Liver (tissue), 9 donors: ENCODE measurements around the gene ARHGAP8. TPM values are rescaled to one million over a fixed set of nuclear protein-coding genes. Genes with fewer than 3 reads are reported as not detected.

Experiments used
- DNase-seq: peaks from one replicate; pipeline ENCODE4 v3.0.0-alpha.2; 2017; ENCODE audit warnings: low spot score
- H3K27ac ChIP-seq, 2 donors: one replicate each; pipeline ENCODE4 v1.7.0; 2013; ENCODE audit warnings: inconsistent platforms in 2 of 2, low read length in 2 of 2, control low read depth in 1 of 2, low read depth in 1 of 2, mild to moderate bottlenecking in 1 of 2
- H3K27me3 ChIP-seq, 4 donors: one replicate each; pipeline versions ENCODE4 v1.6.1 to v1.7.0; 2013; ENCODE audit warnings: low read length in 3 of 4, inconsistent platforms in 1 of 4, mild to moderate bottlenecking in 1 of 4, moderate library complexity in 1 of 4; ENCODE audit not compliant: control insufficient read depth in 4 of 4, insufficient read depth in 4 of 4
- H3K36me3 ChIP-seq, 4 donors: one replicate each; pipeline versions ENCODE4 v1.6.1 to v1.7.0; 2013; ENCODE audit warnings: low read length in 3 of 4, mild to moderate bottlenecking in 3 of 4, low read depth in 1 of 4, moderate library complexity in 1 of 4; ENCODE audit not compliant: control insufficient read depth in 4 of 4, insufficient read depth in 3 of 4
- H3K4me1 ChIP-seq, 4 donors: one replicate each; pipeline versions ENCODE4 v1.6.1 to v1.7.0; 2013; ENCODE audit warnings: low read length in 3 of 4, mild to moderate bottlenecking in 3 of 4, moderate library complexity in 1 of 4; ENCODE audit not compliant: control insufficient read depth in 4 of 4, insufficient read depth in 4 of 4
- H3K4me3 ChIP-seq, 3 donors: one replicate each; pipeline versions ENCODE4 v1.6.1 to v1.7.0; 2013; ENCODE audit warnings: low read length in 3 of 3, control low read depth in 1 of 3, low read depth in 1 of 3, mild to moderate bottlenecking in 1 of 3
- H3K9ac ChIP-seq, 2 donors: one replicate each; pipeline ENCODE4 v1.7.0; 2013; ENCODE audit warnings: low read length in 2 of 2, mild to moderate bottlenecking in 2 of 2, moderate library complexity in 2 of 2, control low read depth in 1 of 2, low read depth in 1 of 2
- H3K9me3 ChIP-seq, 4 donors: one replicate each; pipeline versions ENCODE4 v1.6.1 to v1.7.0; 2013; ENCODE audit warnings: low read length in 3 of 4; ENCODE audit not compliant: control insufficient read depth in 4 of 4
- CTCF ChIP-seq: fragments of 150-350 bp; IDR thresholded peaks from 2 replicates; pipeline ENCODE4 v1.5.1; 2017; ENCODE audit warnings: improper control_type of control experiment, low read depth, low read length; ENCODE audit not compliant: missing input control
- EGR1 ChIP-seq, 2 donors: IDR thresholded peaks; 2 replicates each; pipeline ENCODE4 v1.6.1; 2016 to 2018; ENCODE audit warnings: antibody characterized with exemption in 2 of 2, low read depth in 2 of 2
- FOXA1 ChIP-seq: IDR thresholded peaks from 2 replicates; pipeline ENCODE4 v1.6.1; 2016; ENCODE audit warnings: antibody characterized with exemption
- FOXA2 ChIP-seq: IDR thresholded peaks from 2 replicates; pipeline ENCODE4 v1.6.1; 2016; ENCODE audit warnings: antibody characterized with exemption
- GABPA ChIP-seq, 2 donors: IDR thresholded peaks in 1 of 2; conservative IDR thresholded peaks in 1 of 2; 2 replicates each; pipeline ENCODE4 v1.6.1; 2016; ENCODE audit warnings: antibody characterized with exemption in 2 of 2, mild to moderate bottlenecking in 1 of 2, moderate library complexity in 1 of 2
- HNF4G ChIP-seq: IDR thresholded peaks from 2 replicates; pipeline ENCODE4 v1.6.1; 2016; ENCODE audit warnings: antibody characterized with exemption
- JUND ChIP-seq, 2 donors: IDR thresholded peaks; 2 replicates each; pipeline ENCODE4 v1.6.1; 2016; ENCODE audit warnings: antibody characterized with exemption in 2 of 2
- RAD21 ChIP-seq, 2 donors: IDR thresholded peaks; 2 replicates each; pipeline ENCODE4 v1.6.1; 2016; ENCODE audit warnings: antibody characterized with exemption in 2 of 2, mild to moderate bottlenecking in 2 of 2
- RXRA ChIP-seq, 2 donors: IDR thresholded peaks; 2 replicates each; pipeline ENCODE4 v1.6.1; 2017 to 2018; ENCODE audit warnings: antibody characterized with exemption in 2 of 2, mild to moderate bottlenecking in 1 of 2
- SP1 ChIP-seq: IDR thresholded peaks from 2 replicates; pipeline ENCODE4 v1.6.1; 2018; ENCODE audit warnings: antibody characterized with exemption, mild to moderate bottlenecking
- YY1 ChIP-seq: IDR thresholded peaks from 2 replicates; pipeline ENCODE4 v1.6.1; 2016; ENCODE audit warnings: antibody characterized with exemption, mild to moderate bottlenecking
- WGBS: extraction: QIAGEN DNeasy Blood & Tissue Kit; methylation state at CpG from one replicate; pipeline ENCODE4 v1.1.7; 2013; 5-methylcytosine and 5-hydroxymethylcytosine counted together
- polyA plus RNA-seq, 2 donors: library from polyadenylated mRNA; stranded (reverse) in 1 of 2; unstranded in 1 of 2; fragments of 200-250 nt in 1 of 2; fragments of >200 nt in 1 of 2; fragmentation: Nextera tagmentation in 1 of 2; extraction: Ambion mirVana in 1 of 2; gene quantifications; one replicate each; pipeline versions ENCODE4 v1.2.1 to v1.2.3, GENCODE V29; 2013 to 2015
- total RNA-seq, 2 donors: library from RNA; depleted of rRNA; stranded (reverse); fragments of >200 nt; gene quantifications; one replicate each; pipeline ENCODE4 v1.2.3, GENCODE V29; 2014
- TF ChIP-seq, protein P1 (sequence below): IDR thresholded peaks from 2 replicates; pipeline ENCODE4 v1.6.1; 2016; ENCODE audit warnings: antibody characterized with exemption
- TF ChIP-seq, protein P2 (sequence below): IDR thresholded peaks from 2 replicates; pipeline ENCODE4 v1.6.1; 2016; ENCODE audit warnings: antibody characterized with exemption, mild to moderate bottlenecking
- TF ChIP-seq, protein P3 (sequence below): IDR thresholded peaks from 2 replicates; pipeline ENCODE4 v1.6.1; 2016; ENCODE audit warnings: antibody characterized with exemption
- donor health status: healthy.
- donor health status: healthy.
- donor health status: healthy.
- donor health status: healthy.
- donor health status: healthy.

ARHGAP8 gene
- total and polyA plus RNA-seq, 4 donors = 0.58 to 1.8 (median 1.1) TPM

DNA sequence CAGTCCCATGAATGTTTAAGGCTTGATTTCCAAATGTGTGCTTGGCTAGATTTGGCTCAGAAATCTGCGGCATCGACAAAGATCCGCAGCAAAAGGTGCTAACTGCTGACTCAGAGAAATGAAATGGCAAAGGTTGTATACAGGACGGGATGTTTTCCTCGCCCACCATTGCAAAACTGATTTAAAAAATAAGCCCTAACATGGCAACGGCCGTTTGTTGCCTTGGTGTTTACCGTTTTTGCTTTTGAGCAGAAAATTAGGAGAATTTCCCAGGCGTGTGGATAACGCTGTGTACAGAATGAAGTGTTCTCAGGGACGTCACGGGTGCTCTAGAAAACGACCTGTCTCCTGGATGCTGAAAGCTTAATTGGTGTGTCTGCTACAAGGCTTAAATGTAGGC is 70.2 kb downstream of the ARHGAP8 start:
- Histone ChIP-seq H3K4me3 (no peak overlapping the region), H3K36me3 (no peaks in the 10 kb centered on the region), H3K9me3 (no peaks in the 10 kb centered on the region), H3K27me3 (no peaks in the 10 kb centered on the region), H3K27ac (no peak overlapping the region), H3K4me1 (peaks cover 0 to 3% (median under 1%) of the 10 kb centered on the region in 4 donors), H3K9ac (no peak overlapping the region)
- TF ChIP-seq CTCF (no peak), GABPA (IDR thresholded peaks at IDR 0.05 in 1 of 2, conservative IDR thresholded peaks at IDR 0.05 in 1 of 2) (no peak), JUND (IDR thresholded peaks at IDR 0.05) (no peak), YY1 (no peak), FOXA2 (no peak), EGR1 (IDR thresholded peaks at IDR 0.05; ENCODE audit: low read depth in 2 of 2) (no peak), RAD21 (IDR thresholded peaks at IDR 0.05) (no peak), RXRA (IDR thresholded peaks at IDR 0.05) (no peak), HNF4G (no peak), SP1 (no peak)
- TF ChIP-seq, protein P1, sequence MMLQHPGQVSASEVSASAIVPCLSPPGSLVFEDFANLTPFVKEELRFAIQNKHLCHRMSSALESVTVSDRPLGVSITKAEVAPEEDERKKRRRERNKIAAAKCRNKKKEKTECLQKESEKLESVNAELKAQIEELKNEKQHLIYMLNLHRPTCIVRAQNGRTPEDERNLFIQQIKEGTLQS = no peak
- TF ChIP-seq, protein P2, sequence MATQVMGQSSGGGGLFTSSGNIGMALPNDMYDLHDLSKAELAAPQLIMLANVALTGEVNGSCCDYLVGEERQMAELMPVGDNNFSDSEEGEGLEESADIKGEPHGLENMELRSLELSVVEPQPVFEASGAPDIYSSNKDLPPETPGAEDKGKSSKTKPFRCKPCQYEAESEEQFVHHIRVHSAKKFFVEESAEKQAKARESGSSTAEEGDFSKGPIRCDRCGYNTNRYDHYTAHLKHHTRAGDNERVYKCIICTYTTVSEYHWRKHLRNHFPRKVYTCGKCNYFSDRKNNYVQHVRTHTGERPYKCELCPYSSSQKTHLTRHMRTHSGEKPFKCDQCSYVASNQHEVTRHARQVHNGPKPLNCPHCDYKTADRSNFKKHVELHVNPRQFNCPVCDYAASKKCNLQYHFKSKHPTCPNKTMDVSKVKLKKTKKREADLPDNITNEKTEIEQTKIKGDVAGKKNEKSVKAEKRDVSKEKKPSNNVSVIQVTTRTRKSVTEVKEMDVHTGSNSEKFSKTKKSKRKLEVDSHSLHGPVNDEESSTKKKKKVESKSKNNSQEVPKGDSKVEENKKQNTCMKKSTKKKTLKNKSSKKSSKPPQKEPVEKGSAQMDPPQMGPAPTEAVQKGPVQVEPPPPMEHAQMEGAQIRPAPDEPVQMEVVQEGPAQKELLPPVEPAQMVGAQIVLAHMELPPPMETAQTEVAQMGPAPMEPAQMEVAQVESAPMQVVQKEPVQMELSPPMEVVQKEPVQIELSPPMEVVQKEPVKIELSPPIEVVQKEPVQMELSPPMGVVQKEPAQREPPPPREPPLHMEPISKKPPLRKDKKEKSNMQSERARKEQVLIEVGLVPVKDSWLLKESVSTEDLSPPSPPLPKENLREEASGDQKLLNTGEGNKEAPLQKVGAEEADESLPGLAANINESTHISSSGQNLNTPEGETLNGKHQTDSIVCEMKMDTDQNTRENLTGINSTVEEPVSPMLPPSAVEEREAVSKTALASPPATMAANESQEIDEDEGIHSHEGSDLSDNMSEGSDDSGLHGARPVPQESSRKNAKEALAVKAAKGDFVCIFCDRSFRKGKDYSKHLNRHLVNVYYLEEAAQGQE = no peak
- DNase-seq = no peak
- WGBS = 87% methylated on average over 13 of the region's 13 CpGs

- Histone ChIP-seq H3K9me3 (no peaks in the 10 kb centered on the region), H3K27ac (no peak overlapping the region), H3K27me3 (no peaks in the 10 kb centered on the region), H3K4me3 (no peak overlapping the region), H3K4me1 (peaks cover 0 to 3% (median under 1%) of the 10 kb centered on the region in 4 donors), H3K36me3 (no peaks in the 10 kb centered on the region), H3K9ac (no peak overlapping the region)
- TF ChIP-seq CTCF (no peak), YY1 (no peak), FOXA1 (no peak), RAD21 (IDR thresholded peaks at IDR 0.05) (no peak)
- TF ChIP-seq, protein P3, sequence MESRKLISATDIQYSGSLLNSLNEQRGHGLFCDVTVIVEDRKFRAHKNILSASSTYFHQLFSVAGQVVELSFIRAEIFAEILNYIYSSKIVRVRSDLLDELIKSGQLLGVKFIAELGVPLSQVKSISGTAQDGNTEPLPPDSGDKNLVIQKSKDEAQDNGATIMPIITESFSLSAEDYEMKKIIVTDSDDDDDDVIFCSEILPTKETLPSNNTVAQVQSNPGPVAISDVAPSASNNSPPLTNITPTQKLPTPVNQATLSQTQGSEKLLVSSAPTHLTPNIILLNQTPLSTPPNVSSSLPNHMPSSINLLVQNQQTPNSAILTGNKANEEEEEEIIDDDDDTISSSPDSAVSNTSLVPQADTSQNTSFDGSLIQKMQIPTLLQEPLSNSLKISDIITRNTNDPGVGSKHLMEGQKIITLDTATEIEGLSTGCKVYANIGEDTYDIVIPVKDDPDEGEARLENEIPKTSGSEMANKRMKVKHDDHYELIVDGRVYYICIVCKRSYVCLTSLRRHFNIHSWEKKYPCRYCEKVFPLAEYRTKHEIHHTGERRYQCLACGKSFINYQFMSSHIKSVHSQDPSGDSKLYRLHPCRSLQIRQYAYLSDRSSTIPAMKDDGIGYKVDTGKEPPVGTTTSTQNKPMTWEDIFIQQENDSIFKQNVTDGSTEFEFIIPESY = no peak
- no peak for DNase-seq
- WGBS = 90% methylated on average over 8 of the region's 8 CpGs
Measured at GRCh38 chr22:44823396-44823795, 71.0 kb downstream of the ARHGAP8 start.
